Measurements from ENCODE around the gene TPSAB1.

DNA sequence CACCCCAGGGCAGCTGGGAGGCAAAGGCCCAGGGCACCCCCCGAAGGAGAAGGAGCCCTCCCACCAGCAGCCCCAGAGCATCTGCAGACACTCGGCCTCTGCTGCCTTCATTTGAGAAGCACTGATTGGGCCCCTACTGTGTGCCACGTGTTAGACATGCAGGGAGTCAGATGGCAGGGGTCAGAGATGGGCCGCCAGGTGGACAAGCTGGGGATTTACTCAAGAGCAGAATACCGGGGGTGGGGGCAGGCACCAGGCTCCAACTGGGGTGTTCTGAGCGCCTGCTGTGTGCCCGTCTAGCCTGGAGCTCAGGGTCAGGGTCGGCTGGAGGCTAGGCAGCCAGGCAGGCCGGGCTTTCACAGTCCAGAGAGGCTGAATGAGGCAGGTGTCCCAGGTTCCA is 34.2 kb upstream of the TPSAB1 start:
- no peak for TF ChIP-seq POLR2A (IDR thresholded peaks at IDR 0.05)
- TF ChIP-seq, protein P1, sequence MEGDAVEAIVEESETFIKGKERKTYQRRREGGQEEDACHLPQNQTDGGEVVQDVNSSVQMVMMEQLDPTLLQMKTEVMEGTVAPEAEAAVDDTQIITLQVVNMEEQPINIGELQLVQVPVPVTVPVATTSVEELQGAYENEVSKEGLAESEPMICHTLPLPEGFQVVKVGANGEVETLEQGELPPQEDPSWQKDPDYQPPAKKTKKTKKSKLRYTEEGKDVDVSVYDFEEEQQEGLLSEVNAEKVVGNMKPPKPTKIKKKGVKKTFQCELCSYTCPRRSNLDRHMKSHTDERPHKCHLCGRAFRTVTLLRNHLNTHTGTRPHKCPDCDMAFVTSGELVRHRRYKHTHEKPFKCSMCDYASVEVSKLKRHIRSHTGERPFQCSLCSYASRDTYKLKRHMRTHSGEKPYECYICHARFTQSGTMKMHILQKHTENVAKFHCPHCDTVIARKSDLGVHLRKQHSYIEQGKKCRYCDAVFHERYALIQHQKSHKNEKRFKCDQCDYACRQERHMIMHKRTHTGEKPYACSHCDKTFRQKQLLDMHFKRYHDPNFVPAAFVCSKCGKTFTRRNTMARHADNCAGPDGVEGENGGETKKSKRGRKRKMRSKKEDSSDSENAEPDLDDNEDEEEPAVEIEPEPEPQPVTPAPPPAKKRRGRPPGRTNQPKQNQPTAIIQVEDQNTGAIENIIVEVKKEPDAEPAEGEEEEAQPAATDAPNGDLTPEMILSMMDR (IDR thresholded peaks at IDR 0.05), result no peak

Data from uterus (tissue), 2 donors.